HTERT RPE-1 (cell line): Measurements from ENCODE around the gene MDGA2.

Source experiments
- in situ Hi-C: fragments of 300-500 bp; cut with MboI; formaldehyde crosslinking; loops from 4 replicates; pipeline ENCODE4 v1.14.3; 2020; ENCODE audit warnings: low sequenced_read_pairs

Gene MDGA2

GRCh38 chr14:47490766-47491165 lies 184.6 kb downstream of the MDGA2 start:
- in situ Hi-C loops, result no loop called here

DNA sequence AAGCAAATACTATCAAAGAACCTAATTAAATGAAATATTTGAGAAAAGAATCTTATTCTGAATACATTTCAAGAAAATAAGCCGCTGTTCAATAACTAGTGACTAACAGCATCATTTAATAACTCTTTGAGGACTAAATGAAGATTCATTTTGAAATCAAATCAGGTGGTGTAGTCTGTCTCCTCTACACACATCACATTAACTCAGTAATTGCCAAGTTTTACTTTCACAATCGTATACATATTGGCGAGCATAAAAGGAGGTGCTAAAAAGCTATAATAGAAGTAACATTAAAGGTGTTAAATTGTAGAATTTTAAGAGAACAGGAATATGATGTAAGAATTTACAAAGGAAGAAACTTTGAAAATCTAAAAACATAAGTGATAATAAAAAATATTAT lies 185.1 kb downstream of the MDGA2 start:
- in situ Hi-C loops, result no loop called here

- in situ Hi-C loops, result no loop called here
Observed at GRCh38 chr14:47485421-47485820, 190.0 kb downstream of the MDGA2 start.

- in situ Hi-C loops, result no loop called here
Observed at GRCh38 chr14:47483449-47483848, 192.0 kb downstream of the MDGA2 start.

DNA sequence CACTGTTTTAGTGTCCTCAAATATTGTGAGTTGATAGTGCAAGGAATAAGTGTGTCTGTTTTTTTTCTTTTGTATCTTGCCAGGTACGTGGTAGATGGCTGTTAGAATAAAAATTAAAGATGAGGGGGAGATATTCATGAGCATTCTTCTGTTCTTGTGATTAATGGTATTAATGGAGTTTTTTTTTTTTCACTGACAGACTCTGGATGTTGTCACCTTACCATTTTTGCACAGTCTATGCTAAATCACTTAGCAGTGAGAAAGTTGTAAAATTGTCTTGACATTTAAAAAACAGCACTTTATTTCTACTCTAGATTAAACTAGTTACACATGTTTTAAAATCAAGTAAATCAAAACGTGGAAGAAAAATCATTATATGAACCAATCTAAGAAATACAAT lies 204.3 kb downstream of the MDGA2 start:
- in situ Hi-C loops, result no loop called here

DNA sequence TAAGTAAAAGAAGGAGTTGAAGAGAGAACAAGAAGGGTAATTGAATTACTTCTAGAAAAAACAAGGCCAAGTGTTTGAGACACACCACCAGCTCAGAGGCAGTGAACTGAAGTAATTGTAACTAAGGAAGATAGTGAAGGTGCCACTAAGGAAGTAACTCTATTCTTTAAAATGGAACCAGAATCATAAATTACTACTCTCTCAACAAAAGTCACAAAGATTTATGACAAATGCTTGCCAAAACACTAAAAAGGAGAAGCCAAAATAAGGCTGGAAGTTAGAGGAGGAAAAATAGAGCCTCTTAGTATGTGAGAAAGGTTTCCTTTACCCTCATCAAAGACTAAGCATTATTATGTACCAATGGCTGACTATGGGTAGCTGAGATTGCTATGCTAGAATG lies 208.5 kb downstream of the MDGA2 start:
- in situ Hi-C loops, result no loop called here

DNA sequence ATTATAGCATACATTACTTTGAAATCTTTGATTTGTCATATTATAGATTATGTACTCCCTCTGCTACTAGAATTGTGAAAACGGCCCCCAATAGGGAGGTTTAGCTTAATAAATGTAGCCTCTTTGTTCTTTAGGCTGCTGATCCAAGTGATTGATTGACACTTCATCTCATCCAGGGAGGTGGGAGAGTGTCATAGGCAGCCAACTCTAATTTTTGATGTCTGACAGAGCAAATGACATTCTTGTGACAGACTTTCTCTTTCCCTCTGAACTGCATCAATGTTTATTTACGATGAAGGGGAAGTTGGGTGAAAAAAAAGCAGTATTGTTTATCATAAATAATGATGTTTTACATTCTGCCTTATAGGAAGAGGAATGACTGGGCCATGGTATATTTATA lies 221.4 kb downstream of the MDGA2 start:
- in situ Hi-C loops, result no loop called here

DNA sequence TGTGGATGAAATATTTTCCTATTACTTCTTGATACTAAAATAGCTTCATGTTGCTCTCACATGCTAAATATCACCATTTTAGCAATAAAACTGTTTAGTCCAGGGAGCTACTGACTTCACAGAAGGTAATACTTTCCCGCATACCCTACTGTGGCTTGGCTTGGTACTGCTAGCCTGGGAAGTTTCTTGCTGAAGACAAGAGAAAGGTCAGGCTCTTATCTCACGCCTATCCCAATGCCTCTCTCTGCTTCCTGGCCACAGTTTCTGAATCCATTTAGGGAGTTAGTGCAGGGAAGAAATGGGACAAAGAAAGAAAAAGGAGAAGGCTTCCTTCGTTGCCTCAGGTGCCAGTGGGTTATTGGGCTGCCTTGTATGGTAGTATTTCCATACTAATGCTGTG lies 228.3 kb downstream of the MDGA2 start:
- in situ Hi-C loops, result no loop called here

DNA sequence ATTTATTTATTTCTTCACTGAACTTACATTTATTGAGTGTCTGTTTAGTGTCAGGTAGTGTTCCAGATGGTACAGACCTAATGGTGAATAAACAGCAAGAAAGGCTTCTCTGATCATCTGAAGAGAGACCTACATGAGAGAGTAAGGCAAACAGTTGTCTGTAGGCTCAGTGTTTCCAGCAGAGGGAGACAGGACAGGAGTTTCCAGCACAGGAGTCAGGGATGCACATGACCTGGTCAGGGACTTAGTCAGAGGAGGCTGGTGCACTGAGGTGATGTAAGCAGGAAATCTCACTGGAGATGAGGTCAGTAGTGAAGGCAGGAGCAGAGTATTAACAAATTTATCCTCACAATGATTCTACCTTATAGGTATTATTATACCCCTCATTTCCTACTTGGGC lies 233.2 kb downstream of the MDGA2 start:
- in situ Hi-C loops, result no loop called here

DNA sequence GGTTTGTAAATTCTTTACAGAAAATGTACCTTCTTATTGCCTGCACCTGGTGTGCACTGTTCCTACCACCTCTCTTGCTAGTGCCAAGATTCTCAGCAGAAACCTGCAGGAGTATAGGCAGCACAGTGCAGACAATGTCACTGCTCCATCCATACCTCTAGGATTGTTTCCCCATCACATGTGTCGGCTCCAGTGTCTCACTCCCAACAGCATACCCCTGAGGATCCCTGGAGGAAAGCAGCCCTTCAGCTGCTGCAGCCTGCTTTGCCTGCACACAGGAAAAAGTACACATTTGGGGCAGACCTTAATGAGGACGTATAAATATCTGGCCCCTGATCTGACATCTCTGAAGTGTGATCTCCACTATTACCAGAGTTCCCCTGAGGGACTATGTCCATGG lies 235.5 kb downstream of the MDGA2 start:
- in situ Hi-C loops, result no loop called here

- in situ Hi-C loops, result no loop called here
Observed at GRCh38 chr14:47438650-47439140, 236.7 kb downstream of the MDGA2 start.

- in situ Hi-C loops, result no loop called here
Observed at GRCh38 chr14:47435331-47435965, 240.0 kb downstream of the MDGA2 start.

- in situ Hi-C loops, result no loop called here
Observed at GRCh38 chr14:47427629-47428028, 247.8 kb downstream of the MDGA2 start.

- in situ Hi-C loops, result no loop called here
Observed at GRCh38 chr14:47425302-47425701, 250.1 kb downstream of the MDGA2 start.

GRCh38 chr14:47422191-47422590 lies 253.2 kb downstream of the MDGA2 start:
- in situ Hi-C loops, result no loop called here

DNA sequence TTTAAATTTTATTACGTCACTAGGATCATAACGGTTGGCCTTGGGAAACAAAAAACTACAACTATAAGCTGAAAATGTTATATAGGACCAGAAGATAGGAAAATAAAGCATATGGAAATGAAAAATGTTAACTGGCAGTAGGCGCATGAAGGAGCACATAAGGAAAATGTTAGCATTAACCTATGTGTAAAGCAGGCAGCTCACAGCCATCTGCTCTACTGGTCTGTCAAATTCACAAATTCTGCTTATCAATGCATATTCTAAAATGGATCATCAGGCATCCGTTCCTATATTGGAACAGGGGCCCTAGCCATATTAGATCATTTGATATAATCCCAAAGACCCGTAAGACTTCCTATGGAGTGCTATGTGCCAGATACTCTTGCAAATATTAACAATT lies 263.9 kb downstream of the MDGA2 start:
- in situ Hi-C loops, result no loop called here

GRCh38 chr14:47392326-47392725 lies 283.1 kb downstream of the MDGA2 start:
- in situ Hi-C loops, result no loop called here

DNA sequence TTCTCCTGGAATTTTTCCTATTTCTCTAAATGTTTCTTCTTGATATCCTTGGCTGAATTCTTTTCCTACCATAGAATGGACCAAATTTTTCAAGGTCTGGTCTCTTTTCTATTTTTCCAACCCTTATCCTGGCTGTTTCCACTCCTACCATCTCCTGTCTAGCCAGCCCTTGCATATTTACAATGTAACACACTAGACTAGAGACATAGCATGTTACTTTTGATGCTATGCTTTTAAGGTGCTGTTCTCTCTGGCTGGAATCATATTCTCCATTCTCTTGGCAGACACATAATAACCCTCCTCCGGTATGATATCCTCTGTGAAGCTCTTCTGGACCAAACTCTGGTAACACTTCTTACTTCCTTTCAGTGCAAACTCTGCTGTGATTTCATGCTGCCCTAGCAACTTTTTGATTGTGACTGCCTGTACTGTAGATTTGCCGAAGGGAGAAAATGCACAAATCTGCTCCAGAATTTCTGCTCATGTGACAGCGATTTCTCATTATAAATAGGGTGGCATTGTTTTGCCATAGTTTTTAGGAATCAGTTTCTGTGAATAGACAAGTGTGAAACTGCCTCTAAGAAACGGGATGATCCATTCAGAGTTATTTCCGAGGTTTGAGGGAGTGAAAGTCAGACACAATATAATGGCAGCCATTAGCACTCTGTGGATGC lies 284.4 kb downstream of the MDGA2 start:
- in situ Hi-C loops, result no loop called here

DNA sequence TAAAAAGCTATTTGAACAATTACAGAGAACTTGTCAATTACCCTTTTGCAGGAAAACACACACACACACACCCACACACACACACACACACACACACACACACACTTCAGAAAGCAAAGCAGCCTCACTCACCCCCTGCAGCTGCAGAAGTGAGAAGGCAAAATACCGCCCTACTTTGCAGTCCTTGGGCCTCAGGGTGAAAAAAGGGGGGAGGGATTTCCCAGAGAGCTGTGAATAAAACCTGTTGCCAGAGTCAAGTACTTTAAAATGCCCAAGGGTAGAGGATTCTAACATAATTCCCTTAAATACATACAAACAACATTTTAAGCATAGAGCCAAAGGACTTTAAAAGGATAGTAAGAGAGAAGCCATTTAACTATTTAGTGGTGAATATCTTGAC lies 285.9 kb downstream of the MDGA2 start:
- in situ Hi-C loops, result no loop called here

- in situ Hi-C loops, result no loop called here
Observed at GRCh38 chr14:47366006-47366405, 309.4 kb downstream of the MDGA2 start.

DNA sequence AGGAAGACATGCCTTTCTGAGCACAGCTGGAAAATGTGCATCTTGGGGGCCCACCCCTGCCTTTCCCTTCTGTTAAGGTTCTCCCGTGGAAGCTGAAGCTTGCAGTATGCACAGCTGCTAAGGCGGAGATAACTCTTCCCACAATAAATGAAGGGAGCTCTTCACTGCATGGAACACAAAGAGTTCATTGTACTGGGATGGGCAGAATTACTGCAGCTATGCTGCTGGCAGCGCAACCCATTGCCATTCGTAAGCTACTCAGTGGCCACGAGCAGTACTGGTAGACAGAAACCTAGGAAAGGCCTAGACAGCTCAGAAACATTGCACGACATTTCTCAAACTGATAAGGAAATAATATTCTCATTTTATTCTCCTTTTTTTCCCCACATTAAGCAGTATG lies 310.2 kb downstream of the MDGA2 start:
- in situ Hi-C loops, result no loop called here

DNA sequence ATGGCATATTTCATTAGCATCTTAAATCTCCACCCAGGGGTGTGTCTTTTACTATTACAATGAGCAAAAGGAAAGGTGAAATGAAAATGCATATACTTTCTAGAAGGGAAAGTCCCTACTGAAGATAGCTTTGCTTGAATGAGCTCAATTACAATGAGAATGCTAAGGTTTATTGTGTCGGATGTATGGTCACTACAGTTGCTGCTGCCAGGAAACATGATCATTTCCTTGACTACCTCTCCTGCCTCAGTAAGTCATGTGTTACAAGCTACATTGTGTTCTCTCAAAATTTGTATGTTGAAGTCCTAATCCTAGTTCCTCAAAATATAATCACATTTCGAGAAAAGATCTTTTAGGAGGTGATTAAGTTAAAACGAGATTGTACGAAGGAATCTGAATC lies 322.2 kb downstream of the MDGA2 start:
- in situ Hi-C loops, result no loop called here

GRCh38 chr14:47346849-47347248 lies 328.6 kb downstream of the MDGA2 start:
- in situ Hi-C loops, result no loop called here
